Left ventricle myocardium superior (tissue), 1 donor: Measurements from ENCODE around the gene MLLT3. TPM values are rescaled to one million over a fixed set of nuclear protein-coding genes. Genes with fewer than 3 reads are reported as not detected.

Experiments used
- ATAC-seq: fragments of 200-7000 bp; cut with Tn5 transposase; one replicate; pipeline ENCODE4 v1.9.1; 2020; ENCODE audit warnings: mild to moderate bottlenecking, moderate library complexity
- DNase-seq: peaks from one replicate; pipeline ENCODE4 v3.0.0-alpha.2; 2020
- intact Hi-C: fragments of 100-400 bp; cut with micrococcal nuclease; formaldehyde crosslinking; loops from one replicate; pipeline ENCODE4 v1.11.0; 2022
- total RNA-seq: library from RNA; stranded (reverse); fragmentation: NEBNext Ultra II Directional; extraction: Animal tissue kit (Norgen Biotek cat#: 25700); gene quantifications from one replicate; pipeline ENCODE4 v1.2.1, GENCODE V29; 2021
- donor health status: DM: no; HTN: yes; CAD: no; lungs with severe emphysema.

Gene MLLT3
- total RNA-seq, 1 donor from 2014 or later, result 15.4 TPM

DNA sequence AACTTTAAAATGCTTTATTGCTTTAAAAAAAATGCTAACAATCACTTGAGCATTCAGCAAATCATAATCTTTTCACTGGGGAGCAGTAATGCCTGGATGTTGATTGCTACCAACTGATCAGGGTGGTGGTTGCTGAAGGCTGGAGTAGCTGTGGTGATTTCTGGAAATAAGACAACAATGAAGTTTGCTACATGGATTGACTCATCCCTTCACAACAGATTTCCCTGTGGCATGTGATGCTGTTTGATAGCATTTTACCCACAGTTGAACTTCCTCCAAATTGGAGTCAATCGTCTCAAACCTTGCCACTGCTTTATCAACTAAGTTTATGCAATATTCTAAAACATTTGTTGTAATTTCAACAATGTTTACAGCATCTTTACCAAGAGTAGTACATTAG is 83.3 kb downstream of the MLLT3 start:
- ATAC-seq, result no peak
- intact Hi-C loops, result no loop called here
- DNase-seq, result no peak

- ATAC-seq (no peak), DNase-seq (no peak)
- intact Hi-C loops, result no loop called here
These were observed 84.2 kb downstream of the MLLT3 start for GRCh38 chr9:20538092-20538491.

DNA sequence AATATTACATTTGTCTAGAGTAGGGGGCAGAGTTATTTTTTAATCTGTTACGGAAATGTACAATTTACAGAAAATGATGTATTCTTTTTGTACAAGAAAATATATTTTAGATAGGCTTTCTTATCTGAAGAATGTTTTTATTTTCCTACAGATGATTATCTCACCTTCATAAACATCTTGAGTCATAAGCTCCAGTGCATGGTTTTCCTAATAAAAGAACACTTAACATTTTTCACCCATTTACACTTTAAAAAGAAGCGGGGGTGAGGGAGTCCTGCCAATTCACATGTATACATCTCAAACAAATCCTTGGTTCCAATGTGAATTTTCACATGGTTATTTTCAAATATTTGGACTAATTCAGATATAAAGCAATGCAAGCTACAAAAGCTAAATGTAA is 85.0 kb downstream of the MLLT3 start:
- no peak for DNase-seq
- no peak for ATAC-seq
- intact Hi-C loops, result no loop called here

- intact Hi-C loops, result no loop called here
- ATAC-seq (no peak), DNase-seq (no peak)
These were observed 89.7 kb downstream of the MLLT3 start for GRCh38 chr9:20532584-20532983.

DNA sequence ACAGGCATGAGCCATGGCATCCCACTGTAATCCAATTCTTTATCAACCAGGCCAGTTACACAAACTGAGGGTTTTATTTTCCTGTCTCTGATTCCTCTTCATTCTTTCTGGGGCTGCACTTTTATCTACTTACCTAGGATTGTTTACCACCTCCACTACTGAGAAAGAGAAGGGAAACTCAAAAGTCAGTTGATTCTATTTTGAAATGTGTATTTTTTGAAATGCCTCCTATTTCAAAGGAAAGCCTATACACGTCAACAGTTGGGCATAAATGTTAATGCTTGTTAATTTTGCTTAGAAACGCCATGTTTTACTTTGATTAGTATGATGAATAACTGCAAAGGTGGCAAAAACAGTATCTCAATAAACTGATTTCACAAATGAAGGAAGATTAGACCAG is 92.5 kb downstream of the MLLT3 start:
- no peak for DNase-seq
- intact Hi-C loops, result no loop called here
- no peak for ATAC-seq

- intact Hi-C loops, result no loop called here
- ATAC-seq, result no peak
- DNase-seq, result no peak
These were observed 94.0 kb downstream of the MLLT3 start for GRCh38 chr9:20528253-20528652.

- ATAC-seq, result no peak
- intact Hi-C loops, result no loop called here
- DNase-seq, result no peak
These were observed 95.6 kb downstream of the MLLT3 start for GRCh38 chr9:20526500-20527319.

DNA sequence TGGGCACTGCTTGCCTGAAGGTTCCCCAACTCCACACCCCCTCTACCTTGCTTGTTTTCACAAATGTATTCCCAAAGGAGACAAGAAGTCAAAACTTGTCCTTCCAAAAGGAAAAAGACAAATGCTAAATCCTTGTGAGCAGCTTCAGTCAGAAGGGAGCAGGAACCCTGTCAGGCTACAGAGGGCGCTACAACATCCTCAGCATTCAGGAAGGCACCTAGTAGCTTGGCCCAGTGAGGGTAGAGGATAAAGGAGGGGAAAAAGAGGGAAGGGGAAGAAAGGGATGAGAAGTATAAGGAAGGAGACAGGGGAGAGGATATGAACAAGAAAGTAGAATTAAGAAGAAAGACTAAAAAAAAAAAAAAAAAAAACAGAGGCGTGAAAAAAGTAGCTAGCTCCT is 97.5 kb downstream of the MLLT3 start:
- DNase-seq (no peak), ATAC-seq (no peak)
- intact Hi-C loops, result no loop called here

DNA sequence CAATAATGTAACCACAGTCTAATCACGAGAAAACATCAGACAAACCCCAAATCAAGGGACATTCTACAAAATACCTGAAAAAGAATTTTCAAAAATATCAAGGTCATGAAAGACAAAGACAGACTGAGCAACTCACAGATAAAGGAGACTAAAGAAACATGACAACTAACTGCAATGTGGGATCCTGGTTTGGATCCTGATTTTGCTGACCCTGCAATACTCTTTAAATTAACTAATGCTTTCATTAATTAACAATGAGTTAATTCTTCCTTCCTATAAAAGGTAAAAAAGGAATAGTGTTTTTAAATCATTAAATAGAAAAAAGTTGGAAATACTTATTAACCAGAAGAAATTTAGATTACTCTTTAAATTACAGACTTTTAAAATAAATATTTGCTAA is 103.6 kb downstream of the MLLT3 start:
- intact Hi-C loops, result loop anchor here (10.0 kb wide), 1 partner anchor 54 kb away; no protein-coding TSS in a partner anchor
- DNase-seq (no peak), ATAC-seq (no peak)

DNA sequence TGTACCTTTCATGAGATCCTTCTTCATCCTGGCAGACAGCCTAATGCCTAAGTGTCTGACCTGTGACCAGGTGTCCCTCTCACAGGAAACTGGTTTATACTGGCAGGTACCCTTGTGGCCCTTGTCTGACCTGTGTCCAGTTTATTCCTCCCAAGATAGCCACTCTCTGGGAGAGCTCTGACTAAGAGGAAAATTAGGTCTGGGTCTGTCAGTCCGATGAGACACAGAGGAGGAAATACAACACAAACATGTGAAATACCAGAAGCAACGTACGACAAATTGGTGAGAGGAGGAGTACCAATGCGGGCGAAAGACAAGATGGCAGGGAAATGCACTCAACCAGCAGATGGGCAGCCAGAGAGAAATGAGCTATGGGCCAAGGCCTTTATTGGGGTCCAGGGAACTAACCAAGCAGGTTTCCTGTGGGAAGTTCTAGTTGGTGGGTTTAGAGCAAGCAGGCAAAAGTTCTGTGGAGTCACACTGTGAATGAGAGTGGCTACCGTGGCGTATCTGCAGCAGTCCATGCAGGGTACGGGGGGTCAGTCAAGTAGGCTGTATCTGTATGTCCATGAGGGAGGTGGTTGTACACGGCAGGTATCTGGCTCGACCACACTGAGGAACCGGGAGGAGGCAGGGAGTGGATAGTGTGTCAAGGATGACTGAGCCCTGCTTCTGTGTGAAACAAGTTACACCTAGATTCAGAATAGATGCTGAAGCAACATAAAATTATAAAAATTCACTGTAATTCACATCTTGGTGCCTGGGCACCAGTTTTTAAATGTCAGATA is 109.0 kb downstream of the MLLT3 start:
- DNase-seq (no peak), ATAC-seq (peak; percentile 13)
- intact Hi-C loops, result loop anchor here (10.0 kb wide), 1 partner anchor 49 kb away; no protein-coding TSS in a partner anchor

DNA sequence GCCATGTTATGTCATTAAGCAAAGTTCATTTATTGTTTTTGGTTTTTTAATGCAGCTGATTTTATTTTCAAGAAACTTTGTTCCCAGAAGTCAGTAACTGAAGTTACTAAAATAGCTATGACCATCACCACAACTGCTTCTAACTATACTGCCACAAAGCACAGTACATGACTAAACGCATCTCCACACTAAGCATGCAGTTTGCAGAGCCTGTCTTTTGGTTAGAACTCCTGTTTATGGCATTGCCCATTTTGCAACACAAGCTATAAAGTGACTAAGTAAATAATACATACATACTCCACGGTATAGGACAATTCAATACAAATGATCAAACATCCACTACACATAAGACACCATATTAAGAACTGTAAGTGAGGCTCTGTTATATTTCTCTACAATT is 109.7 kb downstream of the MLLT3 start:
- DNase-seq (no peak), ATAC-seq (peak; percentile 64)
- intact Hi-C loops, result loop anchor here (10.0 kb wide), 1 partner anchor 48 kb away; no protein-coding TSS in a partner anchor

DNA sequence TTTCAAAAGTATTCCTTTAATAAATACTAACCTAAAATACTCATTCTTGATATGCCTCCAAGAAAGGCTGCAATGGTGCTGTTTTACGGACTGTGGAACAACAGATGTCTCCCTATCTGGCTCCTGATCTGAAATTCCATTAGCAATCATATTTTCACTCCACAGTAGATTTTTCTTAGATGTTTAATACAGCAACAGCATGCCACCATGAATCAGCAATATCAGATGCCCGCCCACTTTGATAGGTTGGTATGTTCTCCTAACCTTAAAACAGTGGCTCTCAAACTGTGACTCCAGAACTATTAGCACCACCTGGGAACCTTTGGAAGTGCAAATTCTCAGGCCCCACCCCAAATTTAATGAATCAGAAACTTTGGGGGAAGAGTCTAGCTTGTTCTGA is 110.2 kb downstream of the MLLT3 start:
- DNase-seq, result no peak
- no peak for ATAC-seq
- intact Hi-C loops, result loop anchor here (10.0 kb wide), 1 partner anchor 47 kb away; no protein-coding TSS in a partner anchor

- ATAC-seq (no peak), DNase-seq (no peak)
- intact Hi-C loops, result loop anchor here (10.0 kb wide), 1 partner anchor 47 kb away; no protein-coding TSS in a partner anchor
These were observed 110.6 kb downstream of the MLLT3 start for GRCh38 chr9:20511686-20512085.

DNA sequence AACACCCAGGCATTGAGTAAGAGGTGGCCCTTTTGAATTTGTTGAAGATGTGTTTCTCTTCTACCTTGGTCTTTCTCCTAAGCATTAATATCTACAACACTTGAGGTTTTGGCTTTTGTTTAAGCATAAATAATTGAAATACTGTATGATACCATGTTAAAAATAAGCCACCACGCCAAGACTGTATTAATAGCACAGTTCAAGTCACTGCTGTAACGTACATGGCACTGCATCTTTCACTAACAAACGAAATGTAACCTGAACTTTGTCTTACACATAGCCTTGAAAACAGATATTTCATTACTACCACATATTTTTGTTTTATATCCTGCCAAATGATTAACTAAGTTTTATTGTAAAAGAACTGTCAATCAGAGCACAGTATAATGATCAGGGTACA is 112.8 kb downstream of the MLLT3 start:
- peak; percentile 49 for ATAC-seq
- no peak for DNase-seq
- intact Hi-C loops, result no loop called here

GRCh38 chr9:20508242-20508641 is 114.1 kb downstream of the MLLT3 start:
- DNase-seq, result no peak
- ATAC-seq, result no peak
- intact Hi-C loops, result no loop called here

GRCh38 chr9:20507431-20507830 is 114.9 kb downstream of the MLLT3 start:
- ATAC-seq, result no peak
- intact Hi-C loops, result no loop called here
- no peak for DNase-seq

DNA sequence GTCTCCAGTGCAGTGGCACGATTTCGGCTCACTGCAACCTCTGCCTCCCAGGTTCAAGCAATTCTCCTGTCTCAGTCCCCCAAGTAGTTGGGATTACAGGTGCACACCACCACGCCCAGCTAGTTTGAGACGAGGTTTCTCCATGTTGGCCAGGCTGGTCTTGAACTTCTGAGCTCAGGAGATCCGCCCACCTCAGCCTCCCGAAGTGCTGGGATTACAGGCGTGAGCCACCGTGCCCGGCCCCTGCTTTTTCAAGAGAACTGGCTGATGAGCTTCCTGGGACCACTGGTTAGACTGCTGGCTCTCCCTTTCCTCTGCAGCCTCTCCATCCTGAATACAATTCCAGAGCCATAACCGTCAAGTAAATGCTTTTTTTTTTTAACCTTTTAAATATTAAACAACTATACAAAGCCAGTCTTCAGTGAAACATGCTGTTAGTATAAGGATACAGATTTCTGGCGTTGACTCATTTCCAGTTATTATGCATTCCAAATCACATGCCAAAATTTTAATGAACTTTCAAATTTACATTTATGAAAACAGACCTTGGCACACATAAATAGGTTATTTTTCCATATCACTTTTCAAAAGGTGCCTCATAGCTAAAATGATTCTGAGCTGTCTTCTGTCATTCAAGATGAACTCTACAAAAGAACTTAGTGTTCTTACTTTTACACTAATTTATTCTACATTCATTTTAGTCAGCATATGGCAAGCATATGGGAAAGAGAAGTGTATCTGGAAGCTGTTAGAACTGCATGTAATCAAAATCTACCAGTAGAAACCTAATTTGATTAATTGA is 116.0 kb downstream of the MLLT3 start:
- ATAC-seq, result no peak
- no peak for DNase-seq
- intact Hi-C loops, result no loop called here

GRCh38 chr9:20505574-20505973 is 116.7 kb downstream of the MLLT3 start:
- DNase-seq (no peak), ATAC-seq (no peak)
- intact Hi-C loops, result no loop called here

DNA sequence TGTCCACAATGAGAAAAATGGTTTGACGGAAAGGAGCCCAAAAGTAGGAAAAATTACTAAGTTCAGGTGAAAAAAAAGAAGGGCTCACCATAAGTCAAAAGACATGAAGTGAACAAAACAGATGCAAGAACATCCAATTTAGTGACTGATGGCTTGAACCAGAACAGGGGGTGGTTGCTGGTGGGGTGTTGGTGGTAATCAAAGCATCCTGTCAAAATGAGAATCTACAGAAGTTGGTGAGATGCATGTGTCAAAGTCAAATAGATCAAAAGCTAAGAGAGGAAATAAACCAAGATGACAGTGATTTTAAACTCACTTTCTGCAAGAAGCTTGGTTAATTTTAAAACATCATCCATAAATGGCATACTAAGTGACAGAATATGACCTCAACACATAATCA is 117.4 kb downstream of the MLLT3 start:
- intact Hi-C loops, result no loop called here
- DNase-seq, result no peak
- no peak for ATAC-seq

DNA sequence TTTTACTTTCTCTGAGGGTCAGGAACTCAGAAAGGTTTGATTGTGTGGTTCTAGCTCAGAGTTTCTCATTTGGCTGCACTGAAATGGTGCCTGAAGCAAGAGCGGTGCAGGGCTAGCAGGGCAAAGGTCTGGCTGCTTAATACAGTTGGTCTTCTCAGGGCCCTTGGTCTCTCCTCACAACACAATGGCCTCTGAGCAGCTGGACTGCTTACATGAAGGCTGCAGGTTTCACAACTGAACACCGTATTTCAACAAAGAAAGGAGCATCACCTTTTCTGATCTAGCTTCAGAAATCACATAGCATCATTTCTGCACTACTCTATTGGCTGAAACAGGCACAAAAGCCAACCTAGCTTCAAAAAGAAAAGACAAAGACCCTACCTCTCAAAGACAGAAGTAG is 122.2 kb downstream of the MLLT3 start:
- DNase-seq, result no peak
- no peak for ATAC-seq
- intact Hi-C loops, result no loop called here
